ENCODE results near the gene TIMP2.

TIMP2 gene

GRCh38 chr17:78962345-78962983 lies 37.3 kb upstream of the TIMP2 start:
- in situ Hi-C loops (cut with HindIII; ENCODE audit: low sequenced_read_pairs) = no loop called here
- H3K4me3 ChIP-seq (ENCODE audit: low read depth, low read length) = no peak overlapping the region
- no peak for TF ChIP-seq CTCF (IDR thresholded peaks at IDR 0.05; ENCODE audit: low read depth, low read length)
- no peak for DNase-seq (ENCODE audit: low read depth, low spot score)

- in situ Hi-C loops (cut with HindIII; ENCODE audit: low sequenced_read_pairs) = no loop called here
- no peak for DNase-seq (ENCODE audit: low read depth, low spot score)
- H3K4me3 ChIP-seq (ENCODE audit: low read depth, low read length) = no peak overlapping the region
- no peak for TF ChIP-seq CTCF (IDR thresholded peaks at IDR 0.05; ENCODE audit: low read depth, low read length)
Measured at GRCh38 chr17:78961571-78961970, 36.4 kb upstream of the TIMP2 start.

- no peak for TF ChIP-seq CTCF (IDR thresholded peaks at IDR 0.05; ENCODE audit: low read depth, low read length)
- no peak for DNase-seq (ENCODE audit: low read depth, low spot score)
- in situ Hi-C loops (cut with HindIII; ENCODE audit: low sequenced_read_pairs) = no loop called here
- no peak overlapping the region for H3K4me3 ChIP-seq (ENCODE audit: low read depth, low read length)
Measured at GRCh38 chr17:78960928-78961327, 35.7 kb upstream of the TIMP2 start.

GRCh38 chr17:78959803-78960202 lies 34.6 kb upstream of the TIMP2 start:
- in situ Hi-C loops (cut with HindIII; ENCODE audit: low sequenced_read_pairs) = no loop called here
- TF ChIP-seq CTCF (IDR thresholded peaks at IDR 0.05; ENCODE audit: low read depth, low read length) = no peak
- H3K4me3 ChIP-seq (ENCODE audit: low read depth, low read length) = no peak overlapping the region
- no peak for DNase-seq (ENCODE audit: low read depth, low spot score)

GRCh38 chr17:78958641-78959127 lies 33.5 kb upstream of the TIMP2 start:
- no peak overlapping the region for H3K4me3 ChIP-seq (ENCODE audit: low read depth, low read length)
- TF ChIP-seq CTCF (IDR thresholded peaks at IDR 0.05; ENCODE audit: low read depth, low read length) = no peak
- DNase-seq (ENCODE audit: low read depth, low spot score) = no peak
- in situ Hi-C loops (cut with HindIII; ENCODE audit: low sequenced_read_pairs) = no loop called here

- in situ Hi-C loops (cut with HindIII; ENCODE audit: low sequenced_read_pairs) = no loop called here
- no peak for TF ChIP-seq CTCF (IDR thresholded peaks at IDR 0.05; ENCODE audit: low read depth, low read length)
- no peak overlapping the region for H3K4me3 ChIP-seq (ENCODE audit: low read depth, low read length)
- peak; percentile 74 for DNase-seq (ENCODE audit: low read depth, low spot score)
Measured at GRCh38 chr17:78957128-78957527, 31.9 kb upstream of the TIMP2 start.

All from astrocyte of the spinal cord (primary cell).